ENCODE measurements around the gene C2. TPM values are rescaled to one million over a fixed set of nuclear protein-coding genes. Genes with fewer than 3 reads are reported as not detected.

C2 gene
- total RNA-seq, 1 experiment from 2014 or later, result 0.66 TPM

- DNase-seq, result no peak
- no peak for TF ChIP-seq CTCF (conservative IDR thresholded peaks at IDR 0.05)
- peaks cover 4 to 8% of the 10 kb centered on the region in 2 experiments; a peak in 4 of 5 replicates for H3K9me3 Mint-ChIP-seq
- H2BK15ac ChIP-seq (ENCODE audit: low read depth, low read length), result no peak overlapping the region; the same call in 1 of the 2 replicates
- peaks cover 0 to 2% (median 2%) of the 10 kb centered on the region in 3 experiments; a peak in 1 of 7 replicates for H3K36me3 Mint-ChIP-seq (ENCODE audit: insufficient read depth in 1 of 3, low read depth in 3 of 3)
- no peaks in the 10 kb centered on the region for H3K9me3 ChIP-seq (ENCODE audit: control insufficient read depth, low read depth, low read length)
- no CpG with 5 or more reads among the region's 11 CpGs for WGBS (ENCODE audit: extremely low coverage, insufficient read length, low lambda C conversion rate)
- H3K27me3 ChIP-seq (ENCODE audit: insufficient read depth, low read length), result no peaks in the 10 kb centered on the region
- H3K4me3 Mint-ChIP-seq, result no peak overlapping the region
- no peak overlapping the region for H3K4me2 ChIP-seq (ENCODE audit: insufficient read depth, insufficient read length, low read length)
- H3K9ac ChIP-seq (ENCODE audit: extremely low read depth, insufficient read length, low read length), result no peak overlapping the region
- H4K20me1 ChIP-seq (ENCODE audit: control insufficient read depth, insufficient read depth, insufficient read length), result no peaks in the 10 kb centered on the region
- H3K18ac ChIP-seq (ENCODE audit: insufficient read length, low read depth, low read length), result no peak overlapping the region
- no peak overlapping the region for H4K5ac ChIP-seq (ENCODE audit: insufficient read length, low read depth, low read length)
- no peak overlapping the region for H2BK120ac ChIP-seq (ENCODE audit: low read depth, low read length, poor library complexity, severe bottlenecking)
- no peaks in the 10 kb centered on the region for H3K4me1 ChIP-seq (ENCODE audit: insufficient read depth, low read length)
- H3K56ac ChIP-seq (ENCODE audit: insufficient read length, low read depth, low read length), result no peak overlapping the region
- H2BK5ac ChIP-seq (ENCODE audit: insufficient read length, low read length), result no peak overlapping the region
- no peak overlapping the region for H2AFZ ChIP-seq (ENCODE audit: low read length)
- no peak overlapping the region for H2BK20ac ChIP-seq (ENCODE audit: low read depth, low read length, poor library complexity, severe bottlenecking)
- H2BK12ac ChIP-seq (ENCODE audit: insufficient read length, low read depth, low read length), result no peak overlapping the region
- H3K27ac ChIP-seq (ENCODE audit: insufficient read length, low read depth, low read length), result no peak overlapping the region
- no peak overlapping the region for H4K91ac ChIP-seq (ENCODE audit: insufficient read length, low read depth, low read length)
- H3K14ac ChIP-seq (ENCODE audit: insufficient read depth, low read length), result no peak overlapping the region; the same call in 1 of the 2 replicates
- H3K4ac ChIP-seq (ENCODE audit: low read depth, low read length), result no peak overlapping the region
- no peaks in the 10 kb centered on the region for H3K79me1 ChIP-seq (ENCODE audit: insufficient read depth, low read depth, low read length, poor library complexity, severe bottlenecking)
- H3K23me2 ChIP-seq (ENCODE audit: insufficient read length, low read depth, low read length, poor library complexity, severe bottlenecking), result no peaks in the 10 kb centered on the region
- no peak overlapping the region for H3K23ac ChIP-seq (ENCODE audit: insufficient read length, low read depth, low read length)
- H4K8ac ChIP-seq (replicated peaks; ENCODE audit: insufficient read length, low read depth, low read length), result no peak overlapping the region
- peaks cover 0 to under 1% of the 10 kb centered on the region in 2 experiments; a peak in 1 of 4 replicates for H3K4me1 Mint-ChIP-seq
- no peaks in the 10 kb centered on the region for H3K79me2 ChIP-seq (ENCODE audit: insufficient read depth, low read length)
- H3K27ac Mint-ChIP-seq, result no peak overlapping the region; a peak in 1 of 7 replicates
- peaks cover 12% of the 10 kb centered on the region for H3K27me3 Mint-ChIP-seq (ENCODE audit: low read depth)
- H3T11ph ChIP-seq (ENCODE audit: low read length), result no peak overlapping the region
- H2AK5ac ChIP-seq (ENCODE audit: insufficient read length, low read length), result no peak overlapping the region
Observed at GRCh38 chr6:31927863-31928671, 550 bp downstream of the C2 start.

Data from H9 (cell line).